ENCODE results near the gene BAAT. TPM values are rescaled to one million over a fixed set of nuclear protein-coding genes. Genes with fewer than 3 reads are reported as not detected.

The BAAT gene
- total and polyA plus RNA-seq, 3 donors from 2014 or later: 0.13 to 0.31 TPM; not detected in 1

- no peak for TF ChIP-seq CTCF (IDR thresholded peaks at IDR 0.05)
- no peak for TF ChIP-seq POLR2A (IDR thresholded peaks at IDR 0.05)
- WGBS, 2 donors: 79 to 80% methylated on average over 5 of the region's 5 CpGs
- DNase-seq: no peak
These were observed 30.6 kb downstream of the BAAT start for GRCh38 chr9:101354143-101354764.

DNA sequence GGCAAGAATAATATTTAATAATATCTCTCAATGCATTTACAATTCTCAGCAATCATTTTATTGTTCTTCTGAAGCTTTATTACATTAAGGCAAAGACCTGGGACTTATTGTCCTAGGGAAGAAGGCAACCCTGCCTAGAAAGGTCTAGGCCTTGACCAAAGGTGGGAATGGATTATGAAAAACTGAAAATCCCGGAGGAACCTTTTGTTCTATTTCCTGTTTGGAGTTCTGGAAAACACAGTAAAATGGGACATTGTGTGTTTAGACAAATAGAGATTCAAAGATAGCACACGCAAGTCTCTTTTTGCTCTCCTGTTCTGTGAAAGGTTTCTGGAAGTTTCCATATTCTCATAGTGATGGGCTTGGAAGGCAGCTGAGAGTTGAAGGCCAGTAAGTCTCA lies 31.1 kb downstream of the BAAT start:
- no peak for DNase-seq
- WGBS, 2 donors: 56 to 63% methylated on average over 2 of the region's 2 CpGs
- no peaks in the 10 kb centered on the region for H3K4me1 ChIP-seq

More at GRCh38 chr9:101354143-101354764, 30.6 kb downstream of the BAAT start:
- no peak overlapping the region for H3K27ac ChIP-seq
- H3K36me3 ChIP-seq (ENCODE audit: low read depth, missing control alignments): no peaks in the 10 kb centered on the region
- no peaks in the 10 kb centered on the region for H3K9me3 ChIP-seq
- no peaks in the 10 kb centered on the region for H3K27me3 ChIP-seq
- intact Hi-C loops (cut with DNase I; ENCODE audit: low total_unique reads): no loop called here
- H3K4me3 ChIP-seq: no peak overlapping the region
- H3K4me1 ChIP-seq: no peaks in the 10 kb centered on the region

GRCh38 chr9:101352892-101353463 lies 31.8 kb downstream of the BAAT start:
- WGBS, 2 donors: 87 to 90% methylated on average over 6 of the region's 6 CpGs
- H3K4me3 ChIP-seq: no peak overlapping the region
- no peak overlapping the region for H3K27ac ChIP-seq
- no peaks in the 10 kb centered on the region for H3K36me3 ChIP-seq (ENCODE audit: low read depth, missing control alignments)
- intact Hi-C loops (cut with DNase I; ENCODE audit: low total_unique reads): no loop called here
- H3K27me3 ChIP-seq: no peaks in the 10 kb centered on the region
- H3K9me3 ChIP-seq: no peaks in the 10 kb centered on the region
- TF ChIP-seq POLR2A (IDR thresholded peaks at IDR 0.05) (no peak), CTCF (IDR thresholded peaks at IDR 0.05) (no peak)
- H3K4me1 ChIP-seq: no peaks in the 10 kb centered on the region
- no peak for DNase-seq

More for the DNA sequence above, 31.1 kb downstream of the BAAT start:
- no peaks in the 10 kb centered on the region for H3K27me3 ChIP-seq
- TF ChIP-seq POLR2A (IDR thresholded peaks at IDR 0.05) (no peak), CTCF (IDR thresholded peaks at IDR 0.05) (no peak)
- H3K4me3 ChIP-seq: no peak overlapping the region
- no peaks in the 10 kb centered on the region for H3K36me3 ChIP-seq (ENCODE audit: low read depth, missing control alignments)
- H3K27ac ChIP-seq: no peak overlapping the region
- H3K9me3 ChIP-seq: no peaks in the 10 kb centered on the region
- intact Hi-C loops (cut with DNase I; ENCODE audit: low total_unique reads): no loop called here

GRCh38 chr9:101350285-101350684 lies 34.5 kb downstream of the BAAT start:
- H3K4me1 ChIP-seq: no peaks in the 10 kb centered on the region
- 93% methylated on average over 1 of the region's 1 CpG for WGBS, 2 donors

More at GRCh38 chr9:101350285-101350684, 34.5 kb downstream of the BAAT start:
- Histone ChIP-seq H3K9me3 (no peaks in the 10 kb centered on the region), H3K27ac (no peak overlapping the region), H3K36me3 (ENCODE audit: low read depth, missing control alignments) (no peaks in the 10 kb centered on the region), H3K4me3 (no peak overlapping the region), H3K27me3 (no peaks in the 10 kb centered on the region)
- intact Hi-C loops (cut with DNase I; ENCODE audit: low total_unique reads): no loop called here
- DNase-seq: no peak
- TF ChIP-seq POLR2A (IDR thresholded peaks at IDR 0.05): no peak
- no peak for TF ChIP-seq CTCF (IDR thresholded peaks at IDR 0.05)

All from testis (tissue), 3 donors.